HL-60/S4 (cell line): Measurements from ENCODE around the gene WNT1.

ENCODE experiments used
- in situ Hi-C: fragments of 300-500 bp; cut with MboI; formaldehyde crosslinking; loops from 2 replicates; pipeline ENCODE4 v1.14.3; 2022; ENCODE audit warnings: low sequenced_read_pairs

WNT1 gene

GRCh38 chr12:48979602-48980388 is 1.7 kb downstream of the WNT1 start:
- in situ Hi-C loops = loop anchor here (5.0 kb wide), 1 partner anchor 112 kb away; the partner anchor contains the start of gene RND1

GRCh38 chr12:48980389-48980952 is 2.3 kb downstream of the WNT1 start:
- in situ Hi-C loops = no loop called here

GRCh38 chr12:48980953-48981756 is 3.0 kb downstream of the WNT1 start:
- in situ Hi-C loops = no loop called here

GRCh38 chr12:48981757-48982157 is 3.6 kb downstream of the WNT1 start:
- in situ Hi-C loops = no loop called here

GRCh38 chr12:48982397-48983080 is 4.4 kb downstream of the WNT1 start:
- in situ Hi-C loops = no loop called here

GRCh38 chr12:48985475-48985897 is 7.4 kb downstream of the WNT1 start:
- in situ Hi-C loops = no loop called here

- in situ Hi-C loops = no loop called here
These were observed 7.8 kb downstream of the WNT1 start for GRCh38 chr12:48985901-48986300.

- in situ Hi-C loops = no loop called here
These were observed 8.7 kb downstream of the WNT1 start for GRCh38 chr12:48986720-48987291.

GRCh38 chr12:48988030-48988649 is 10.0 kb downstream of the WNT1 start:
- in situ Hi-C loops = no loop called here

GRCh38 chr12:48990552-48990951 is 12.4 kb downstream of the WNT1 start:
- in situ Hi-C loops = no loop called here

- in situ Hi-C loops = no loop called here
These were observed 13.3 kb downstream of the WNT1 start for GRCh38 chr12:48991247-48992050.

- in situ Hi-C loops = no loop called here
These were observed 15.7 kb downstream of the WNT1 start for GRCh38 chr12:48993787-48994186.

GRCh38 chr12:48994224-48995085 is 16.3 kb downstream of the WNT1 start:
- in situ Hi-C loops = no loop called here

- in situ Hi-C loops = no loop called here
These were observed 17.2 kb downstream of the WNT1 start for GRCh38 chr12:48995086-48995879.

- in situ Hi-C loops = no loop called here
These were observed 18.9 kb downstream of the WNT1 start for GRCh38 chr12:48996794-48997718.

GRCh38 chr12:48997719-48998496 is 19.8 kb downstream of the WNT1 start:
- in situ Hi-C loops = no loop called here
